GM21737 (cell line): ENCODE results near the gene KRT6A.
"Not testable (repeated sequence)": the region's sequence is repeated elsewhere in the genome, so short reads cannot be mapped to it uniquely, and the experiment has no call there.

Experiments used
- ATAC-seq: cut with Tn5 transposase; IDR thresholded peaks from one replicate; pipeline ENCODE4 v1.9.1; 2021; ENCODE audit warnings: mild to moderate bottlenecking, moderate library complexity; ENCODE audit not compliant: unreplicated experiment

The KRT6A gene

GRCh38 chr12:52474212-52474611 is 18.8 kb downstream of the KRT6A start:
- no peak for ATAC-seq

- no peak for ATAC-seq
Measured at GRCh38 chr12:52473768-52474167, 19.3 kb downstream of the KRT6A start, which contains the start of gene KRT6C. Gene KRT6C (minus strand): TSS chr12:52473805. CDS start chr12:52473737, 68 bp downstream.

GRCh38 chr12:52469853-52470252 is 23.2 kb downstream of the KRT6A start:
- no peak for ATAC-seq

- ATAC-seq, result no peak
Measured at GRCh38 chr12:52464897-52465296, 28.2 kb downstream of the KRT6A start.

- no peak for ATAC-seq
Measured at GRCh38 chr12:52461693-52462092, 31.4 kb downstream of the KRT6A start.

- ATAC-seq, result no peak
Measured at GRCh38 chr12:52458861-52459260, 34.2 kb downstream of the KRT6A start.

- ATAC-seq, result no peak
Measured at GRCh38 chr12:52455821-52456220, 37.2 kb downstream of the KRT6A start.

- no peak for ATAC-seq
Measured at GRCh38 chr12:52454411-52455201, 38.5 kb downstream of the KRT6A start.

GRCh38 chr12:52452101-52452500 is 41.0 kb downstream of the KRT6A start, which contains the start of gene KRT6B:
Gene KRT6B (minus strand): TSS chr12:52452146. CDS start chr12:52452078, 68 bp downstream.
- no peak for ATAC-seq

- ATAC-seq, result no peak
Measured at GRCh38 chr12:52448228-52448627, 44.8 kb downstream of the KRT6A start.

GRCh38 chr12:52447196-52447595 is 45.9 kb downstream of the KRT6A start:
- ATAC-seq, result not testable (repeated sequence)

- ATAC-seq, result no peak
Measured at GRCh38 chr12:52446367-52447045, 46.6 kb downstream of the KRT6A start.

GRCh38 chr12:52445876-52446275 is 47.2 kb downstream of the KRT6A start:
- ATAC-seq, result no peak

- no peak for ATAC-seq
Measured at GRCh38 chr12:52444647-52445595, 48.1 kb downstream of the KRT6A start.

- no peak for ATAC-seq
Measured at GRCh38 chr12:52443966-52444365, 49.1 kb downstream of the KRT6A start.

GRCh38 chr12:52442600-52443061 is 50.4 kb downstream of the KRT6A start:
- no peak for ATAC-seq

- ATAC-seq, result no peak
Measured at GRCh38 chr12:52441320-52441911, 51.6 kb downstream of the KRT6A start.

- no peak for ATAC-seq
Measured at GRCh38 chr12:52440821-52441319, 52.2 kb downstream of the KRT6A start.

- ATAC-seq, result no peak
Measured at GRCh38 chr12:52439845-52440244, 53.2 kb downstream of the KRT6A start.

GRCh38 chr12:52439420-52439819 is 53.6 kb downstream of the KRT6A start:
- no peak for ATAC-seq
